ENCODE measurements around the gene TRAF3. TPM values are rescaled to one million over a fixed set of nuclear protein-coding genes. Genes with fewer than 3 reads are reported as not detected.

The TRAF3 gene
- total RNA-seq, 1 donor from 2014 or later = 14.0 TPM

DNA sequence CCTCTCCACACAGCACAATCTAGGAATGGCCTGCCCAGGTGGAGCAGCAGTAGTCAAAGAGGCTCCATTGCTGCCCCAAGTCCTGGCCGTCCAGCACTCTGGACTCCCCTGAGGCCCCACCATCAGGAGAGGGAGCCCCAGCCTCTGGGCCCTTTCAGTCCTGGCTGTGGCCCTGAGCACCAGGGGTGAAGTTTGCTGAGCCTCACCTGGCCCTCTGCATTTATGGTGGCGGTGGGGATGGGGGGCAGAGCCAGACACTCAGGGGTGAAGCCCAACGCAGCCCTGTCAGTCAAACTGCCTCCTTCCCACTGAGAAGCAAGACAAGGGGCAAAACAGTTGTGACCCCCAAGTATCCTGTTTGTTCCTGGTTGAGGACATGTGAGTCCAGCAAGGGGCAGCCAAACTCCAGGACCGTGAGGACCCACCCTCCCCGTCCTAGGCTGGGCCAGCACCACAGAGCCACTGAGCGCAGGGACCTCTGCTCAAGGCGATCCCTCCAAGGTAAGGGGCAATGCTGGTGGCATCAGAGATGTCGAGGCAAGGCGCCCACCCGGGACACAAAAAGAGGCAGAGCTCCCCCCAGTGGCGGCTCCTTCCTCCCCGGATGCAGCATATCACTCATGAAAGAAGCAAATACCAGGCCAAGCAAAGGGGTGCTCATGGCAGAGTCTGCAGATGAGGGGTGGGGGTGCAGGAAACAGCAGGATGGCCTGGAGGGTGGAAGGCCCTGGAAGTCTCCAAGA, 140.4 kb downstream of the TRAF3 start:
- intact Hi-C loops (cut with DNase I) = loop anchor here (10.0 kb wide), 1 partner anchor 143 kb away; the partner anchor contains the start of gene TRAF3
- Histone ChIP-seq H3K27me3 (no peaks in the 10 kb centered on the region), H3K9me3 (no peaks in the 10 kb centered on the region), H3K27ac (no peak overlapping the region), H3K4me3 (no peak overlapping the region), H3K4me1 (peaks cover 1% of the 10 kb centered on the region), H3K36me3 (no peaks in the 10 kb centered on the region)
- TF ChIP-seq, protein P1, sequence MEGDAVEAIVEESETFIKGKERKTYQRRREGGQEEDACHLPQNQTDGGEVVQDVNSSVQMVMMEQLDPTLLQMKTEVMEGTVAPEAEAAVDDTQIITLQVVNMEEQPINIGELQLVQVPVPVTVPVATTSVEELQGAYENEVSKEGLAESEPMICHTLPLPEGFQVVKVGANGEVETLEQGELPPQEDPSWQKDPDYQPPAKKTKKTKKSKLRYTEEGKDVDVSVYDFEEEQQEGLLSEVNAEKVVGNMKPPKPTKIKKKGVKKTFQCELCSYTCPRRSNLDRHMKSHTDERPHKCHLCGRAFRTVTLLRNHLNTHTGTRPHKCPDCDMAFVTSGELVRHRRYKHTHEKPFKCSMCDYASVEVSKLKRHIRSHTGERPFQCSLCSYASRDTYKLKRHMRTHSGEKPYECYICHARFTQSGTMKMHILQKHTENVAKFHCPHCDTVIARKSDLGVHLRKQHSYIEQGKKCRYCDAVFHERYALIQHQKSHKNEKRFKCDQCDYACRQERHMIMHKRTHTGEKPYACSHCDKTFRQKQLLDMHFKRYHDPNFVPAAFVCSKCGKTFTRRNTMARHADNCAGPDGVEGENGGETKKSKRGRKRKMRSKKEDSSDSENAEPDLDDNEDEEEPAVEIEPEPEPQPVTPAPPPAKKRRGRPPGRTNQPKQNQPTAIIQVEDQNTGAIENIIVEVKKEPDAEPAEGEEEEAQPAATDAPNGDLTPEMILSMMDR (IDR thresholded peaks at IDR 0.05) = peak in 2 of 3 experiments; percentile 27 to 32
- TF ChIP-seq POLR2AphosphoS5 (IDR thresholded peaks at IDR 0.05; ENCODE audit: insufficient read depth in 1 of 2, low read depth in 1 of 2) = no peak
- no peak for DNase-seq (ENCODE audit: extremely low spot score in 2 of 2)

DNA sequence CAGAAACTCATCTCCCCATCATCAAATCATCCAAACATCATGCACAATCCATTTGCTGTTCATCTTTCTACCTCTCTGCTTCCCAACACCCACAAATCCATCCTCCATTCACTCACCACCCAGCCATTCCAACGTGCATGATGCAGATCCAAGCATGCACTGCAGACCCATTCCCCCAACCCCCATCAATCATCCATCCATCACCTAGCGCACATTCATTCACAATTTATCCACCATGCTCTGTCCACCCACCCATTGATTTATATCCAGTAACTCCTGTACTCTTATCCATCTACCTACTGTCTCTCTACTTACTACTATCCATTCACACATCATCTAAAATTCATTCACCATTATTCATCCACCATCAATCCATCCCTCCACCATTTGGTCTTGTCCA, 141.2 kb downstream of the TRAF3 start:
- Histone ChIP-seq H3K4me3 (no peak overlapping the region), H3K36me3 (no peaks in the 10 kb centered on the region), H3K9me3 (no peaks in the 10 kb centered on the region), H3K4me1 (peaks cover 9% of the 10 kb centered on the region), H3K27me3 (no peaks in the 10 kb centered on the region), H3K27ac (no peak overlapping the region)
- no peak for TF ChIP-seq POLR2A (IDR thresholded peaks at IDR 0.05)
- no peak for TF ChIP-seq POLR2AphosphoS5 (IDR thresholded peaks at IDR 0.05; ENCODE audit: insufficient read depth in 1 of 2, low read depth in 1 of 2)
- TF ChIP-seq, protein P1 (IDR thresholded peaks at IDR 0.05) = no peak
- intact Hi-C loops (cut with DNase I) = loop anchor here (10.0 kb wide), 1 partner anchor 144 kb away; the partner anchor contains the start of gene TRAF3
- DNase-seq (ENCODE audit: extremely low spot score in 2 of 2) = no peak

DNA sequence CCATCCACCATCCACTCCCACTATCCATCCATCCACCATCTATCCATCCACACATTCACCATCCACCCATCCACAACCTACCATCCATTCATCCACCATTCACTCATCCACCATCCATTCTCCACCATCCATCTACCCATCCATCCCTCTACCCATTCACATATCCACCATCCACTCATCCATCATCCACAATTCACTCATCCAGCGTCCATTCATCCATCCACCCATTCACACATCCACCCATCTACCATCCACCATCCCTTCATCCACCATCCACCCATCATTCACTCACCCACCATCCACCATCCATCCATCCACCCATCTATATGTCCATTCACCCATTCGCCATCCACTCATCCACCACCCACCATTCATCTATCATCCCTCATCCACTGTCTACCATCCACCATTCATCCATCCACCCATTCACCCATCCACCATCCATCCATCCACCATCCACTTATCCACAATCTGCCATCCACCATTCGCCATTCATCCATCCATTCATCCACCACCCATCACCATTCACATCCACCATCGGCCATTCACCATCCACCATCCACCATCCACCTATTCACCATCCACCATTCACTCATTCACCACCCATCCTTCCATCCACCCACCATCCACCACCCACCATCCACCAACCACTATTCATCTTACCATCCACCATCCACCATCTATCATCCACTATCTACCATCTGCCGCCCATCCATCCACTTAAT, 143.2 kb downstream of the TRAF3 start:
- Histone ChIP-seq H3K9me3 (no peaks in the 10 kb centered on the region), H3K27me3 (no peaks in the 10 kb centered on the region), H3K4me1 (peaks cover 17% of the 10 kb centered on the region), H3K36me3 (no peaks in the 10 kb centered on the region), H3K27ac (no peak overlapping the region), H3K4me3 (no peak overlapping the region)
- intact Hi-C loops (cut with DNase I) = loop anchor here (10.0 kb wide), 1 partner anchor 226 kb away; no protein-coding TSS in a partner anchor
- no peak for TF ChIP-seq POLR2AphosphoS5 (IDR thresholded peaks at IDR 0.05; ENCODE audit: insufficient read depth in 1 of 2, low read depth in 1 of 2)
- TF ChIP-seq POLR2A (IDR thresholded peaks at IDR 0.05) = no peak
- TF ChIP-seq, protein P1 (IDR thresholded peaks at IDR 0.05) = no peak
- no peak for DNase-seq (ENCODE audit: extremely low spot score in 2 of 2)

DNA sequence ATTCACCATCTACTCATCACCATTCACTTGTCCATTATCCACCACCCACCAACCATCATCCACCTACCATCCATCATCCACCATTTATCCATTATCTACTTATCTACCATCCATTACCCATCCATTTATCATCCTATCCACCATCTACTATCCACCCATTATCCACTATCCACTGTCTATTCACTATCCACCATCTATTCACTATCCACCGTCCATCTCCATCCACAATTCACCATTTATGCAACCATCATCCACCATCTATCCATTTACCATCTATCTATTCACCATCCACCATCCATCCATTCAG, 143.7 kb downstream of the TRAF3 start:
- H3K4me1 ChIP-seq = peaks cover 17% of the 10 kb centered on the region
- TF ChIP-seq, protein P1 (IDR thresholded peaks at IDR 0.05) = no peak
- TF ChIP-seq POLR2AphosphoS5 (IDR thresholded peaks at IDR 0.05; ENCODE audit: insufficient read depth in 1 of 2, low read depth in 1 of 2) (no peak), POLR2A (IDR thresholded peaks at IDR 0.05) (no peak)
- no peak overlapping the region for H3K27ac ChIP-seq
- intact Hi-C loops (cut with DNase I) = loop anchor here (10.0 kb wide), 1 partner anchor 226 kb away; no protein-coding TSS in a partner anchor
- H3K9me3 ChIP-seq = no peaks in the 10 kb centered on the region
- H3K4me3 ChIP-seq = no peak overlapping the region
- no peaks in the 10 kb centered on the region for H3K27me3 ChIP-seq
- DNase-seq (ENCODE audit: extremely low spot score in 2 of 2) = no peak
- no peaks in the 10 kb centered on the region for H3K36me3 ChIP-seq
